Stimulated activated CD4-positive, alpha-beta T cell treated with anti-CD3 and anti-CD28 coated beads, Interleukin-12 subunit alpha, Interleukin-12 subunit beta, amount 100 ng/mL, for 4 hours (primary cell): ENCODE data around the gene CCDC137.

Source experiments
- DNase-seq: peaks from one replicate; pipeline ENCODE4 v3.0.0-alpha.2; 2020

CCDC137 gene

GRCh38 chr17:81702934-81703746, 36.6 kb downstream of the CCDC137 start, which contains the start of gene MRPL12:
MRPL12 (plus strand) TSS chr17:81703367; CDS start chr17:81703502, 135 bp downstream.
- DNase-seq, result peak; percentile 85

DNA sequence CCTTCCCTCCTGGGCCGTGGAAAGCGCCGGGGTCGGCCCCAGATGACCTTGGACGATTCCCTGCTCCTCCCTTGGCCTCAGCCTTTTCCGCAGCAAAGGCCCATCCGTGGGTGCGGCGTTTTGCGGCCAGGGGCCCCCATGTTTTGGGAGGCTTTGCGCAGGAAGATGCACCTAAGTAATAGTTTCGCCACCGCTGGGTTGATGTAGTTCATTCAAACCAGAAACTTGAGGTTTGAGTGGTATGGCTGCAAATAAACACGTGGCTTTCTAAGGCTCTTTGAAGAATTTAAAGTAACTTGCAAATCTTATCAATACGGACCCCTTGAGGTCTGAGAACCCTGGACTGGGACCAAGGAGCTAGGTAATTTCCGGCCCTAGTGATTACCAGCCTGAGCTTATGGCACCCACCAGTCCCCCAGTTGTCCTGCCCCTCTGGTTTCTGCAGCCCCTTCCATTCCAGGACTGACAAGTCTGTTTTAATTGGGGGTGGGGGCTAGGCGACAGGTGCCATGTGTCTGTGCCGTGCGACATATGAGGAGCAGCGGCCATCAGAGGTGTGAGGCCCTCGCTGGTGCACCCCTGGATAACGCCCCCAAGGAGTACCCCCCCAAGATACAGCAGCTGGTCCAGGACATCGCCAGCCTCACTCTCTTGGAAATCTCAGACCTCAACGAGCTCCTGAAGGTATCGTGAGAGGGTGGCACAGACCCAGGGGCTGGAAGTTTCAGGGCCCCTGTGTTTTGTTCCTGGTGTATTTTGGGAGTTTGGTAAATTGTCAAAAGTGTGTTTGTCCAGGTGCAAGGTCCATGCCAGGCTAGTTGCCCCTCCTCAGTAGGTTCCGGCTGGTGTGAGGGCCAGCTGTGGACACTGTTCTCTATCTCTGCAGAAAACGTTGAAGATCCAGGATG, 37.5 kb downstream of the CCDC137 start:
- no peak for DNase-seq

- DNase-seq, result no peak
These were observed 39.1 kb downstream of the CCDC137 start for GRCh38 chr17:81705518-81706231.

GRCh38 chr17:81706232-81706611, 39.7 kb downstream of the CCDC137 start:
- no peak for DNase-seq

DNA sequence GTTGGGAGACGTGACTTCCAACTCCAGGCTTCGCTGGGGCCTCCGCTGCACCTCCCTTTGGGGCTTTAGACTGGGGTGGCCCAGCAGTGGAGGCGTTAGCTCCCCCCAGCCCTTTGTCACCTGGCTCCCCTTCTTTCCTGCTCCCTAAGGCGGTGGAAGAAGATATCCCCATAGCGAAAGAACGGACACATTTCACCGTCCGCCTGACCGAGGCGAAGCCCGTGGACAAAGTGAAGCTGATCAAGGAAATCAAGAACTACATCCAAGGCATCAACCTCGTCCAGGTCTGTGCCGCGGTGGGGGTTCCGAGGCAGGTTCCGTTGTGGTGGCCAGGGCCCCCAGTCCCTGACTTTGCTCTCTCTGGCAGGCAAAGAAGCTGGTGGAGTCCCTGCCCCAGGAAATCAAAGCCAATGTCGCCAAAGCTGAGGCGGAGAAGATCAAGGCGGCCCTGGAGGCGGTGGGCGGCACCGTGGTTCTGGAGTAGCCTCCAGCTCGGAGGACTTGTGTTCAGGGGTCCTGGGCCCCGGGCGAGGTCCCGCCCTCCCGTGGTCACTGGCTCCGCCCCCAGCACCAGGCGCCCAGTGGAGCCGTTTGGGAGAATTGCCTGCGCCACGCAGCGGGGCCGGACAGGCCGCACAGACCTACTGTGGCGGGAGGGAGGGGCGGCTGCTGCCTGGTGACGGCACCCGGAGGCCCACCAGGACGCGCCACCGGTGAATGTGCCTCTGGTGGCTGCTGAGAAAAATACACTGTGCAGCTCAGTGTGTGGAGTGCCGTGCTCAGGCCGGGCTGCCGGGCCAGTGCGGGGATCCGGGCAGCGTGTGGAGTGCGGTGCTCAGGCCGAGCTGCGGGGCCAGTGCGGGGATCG, 40.5 kb downstream of the CCDC137 start:
- no peak for DNase-seq

DNA sequence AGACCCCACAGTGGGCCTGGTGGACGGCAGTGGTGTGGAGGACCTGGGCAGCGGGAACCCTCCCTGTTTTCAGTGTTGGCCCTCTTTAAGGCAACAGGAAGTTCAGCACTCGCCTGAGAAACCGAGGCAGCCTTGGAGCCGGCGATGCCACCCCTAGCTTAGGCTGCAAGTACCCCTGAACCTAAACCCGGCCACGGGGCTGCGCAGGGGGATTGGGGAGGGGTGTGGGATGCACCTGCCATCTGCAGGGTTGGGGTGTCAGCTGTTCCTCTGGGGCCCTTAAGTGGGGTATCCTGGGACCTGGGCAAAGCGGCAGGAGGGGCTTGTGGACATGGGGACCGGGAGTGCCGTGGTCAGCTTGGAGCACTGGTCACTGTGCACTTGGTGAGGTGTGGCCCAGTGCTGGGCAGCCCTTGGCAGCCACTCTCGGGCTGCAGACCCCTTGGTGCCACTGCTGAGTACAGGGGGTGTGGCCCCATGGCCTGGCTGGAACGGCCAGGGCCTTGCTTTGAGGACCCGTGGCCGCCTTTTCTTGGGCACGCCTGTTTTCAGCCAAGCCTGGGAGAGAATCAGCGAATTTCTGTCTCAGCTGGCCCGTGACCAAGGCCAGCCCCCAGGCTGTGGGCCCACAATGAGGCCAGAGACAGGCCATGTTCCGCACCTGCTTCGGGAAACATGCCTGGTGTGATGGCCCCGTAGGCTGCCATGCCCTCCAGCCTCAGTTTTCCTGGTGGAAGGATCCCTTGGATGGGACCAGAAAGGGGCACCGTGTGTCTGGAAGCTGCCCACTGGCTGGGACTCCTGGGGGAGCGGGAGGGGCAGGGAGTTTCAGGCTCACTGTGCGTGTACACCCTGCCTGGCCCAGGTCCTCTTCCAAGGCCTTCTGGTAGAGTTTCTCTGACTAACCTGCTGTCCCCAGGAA, 41.4 kb downstream of the CCDC137 start:
- no peak for DNase-seq

DNA sequence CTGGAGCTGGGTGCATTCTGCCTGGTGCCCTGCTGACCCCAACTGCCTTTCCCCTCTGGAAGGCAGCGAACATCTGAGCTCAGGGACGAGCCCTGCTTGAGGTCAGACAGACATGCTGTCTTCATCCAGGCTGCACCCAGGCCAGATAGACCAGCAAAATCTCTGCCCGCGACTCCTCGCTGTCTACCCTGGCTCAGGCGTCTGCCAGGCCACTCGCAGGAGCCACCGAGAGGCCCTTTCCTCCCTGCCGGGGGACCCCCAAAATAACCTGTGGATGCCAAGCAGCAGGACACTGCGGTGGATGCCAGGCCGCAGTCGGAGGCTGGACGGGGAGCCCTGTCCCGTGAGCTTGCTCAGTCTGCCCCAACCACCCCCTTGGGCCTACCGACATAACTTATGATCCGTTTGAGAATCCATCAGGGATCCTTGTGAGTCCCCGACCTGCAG, 42.2 kb downstream of the CCDC137 start:
- DNase-seq, result no peak

DNA sequence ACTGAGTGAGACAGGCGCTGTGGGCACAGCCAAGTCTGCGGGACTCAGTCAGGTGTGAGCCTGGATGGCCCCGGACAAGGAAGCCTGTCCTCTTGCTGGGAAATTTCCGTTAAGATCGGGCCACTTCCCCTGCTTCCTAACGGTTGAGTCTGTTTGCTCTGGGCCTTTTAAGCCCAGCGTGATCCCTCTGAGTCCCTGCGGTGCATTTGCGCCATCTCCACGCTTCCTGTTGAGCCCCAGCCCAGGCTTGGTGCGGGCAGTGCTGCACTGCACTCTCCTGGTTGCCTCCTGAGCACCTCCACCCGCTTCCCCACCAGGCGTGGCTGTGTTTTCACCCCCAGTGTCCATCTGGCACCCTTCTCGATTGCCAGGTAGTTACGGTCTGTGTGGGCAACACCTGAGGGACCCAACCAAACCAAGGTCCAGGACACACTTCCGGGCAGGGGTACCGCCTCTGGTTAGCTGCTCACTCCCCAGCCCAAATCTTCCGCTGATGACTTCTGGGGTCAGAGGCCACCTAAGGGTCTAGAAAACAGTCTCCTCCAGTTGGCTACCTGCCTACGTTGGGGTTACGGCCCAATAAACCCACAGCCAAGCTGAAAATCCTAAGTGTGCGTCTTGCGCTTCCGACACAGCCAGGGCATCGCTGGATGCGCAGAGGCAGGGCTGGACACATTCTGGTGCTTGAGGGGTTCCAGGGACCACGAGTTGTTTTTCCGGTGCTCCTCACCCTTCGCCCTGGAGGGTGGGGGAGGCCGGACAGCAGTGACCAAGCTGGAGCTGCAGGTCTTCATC, 44.2 kb downstream of the CCDC137 start:
- no peak for DNase-seq

DNA sequence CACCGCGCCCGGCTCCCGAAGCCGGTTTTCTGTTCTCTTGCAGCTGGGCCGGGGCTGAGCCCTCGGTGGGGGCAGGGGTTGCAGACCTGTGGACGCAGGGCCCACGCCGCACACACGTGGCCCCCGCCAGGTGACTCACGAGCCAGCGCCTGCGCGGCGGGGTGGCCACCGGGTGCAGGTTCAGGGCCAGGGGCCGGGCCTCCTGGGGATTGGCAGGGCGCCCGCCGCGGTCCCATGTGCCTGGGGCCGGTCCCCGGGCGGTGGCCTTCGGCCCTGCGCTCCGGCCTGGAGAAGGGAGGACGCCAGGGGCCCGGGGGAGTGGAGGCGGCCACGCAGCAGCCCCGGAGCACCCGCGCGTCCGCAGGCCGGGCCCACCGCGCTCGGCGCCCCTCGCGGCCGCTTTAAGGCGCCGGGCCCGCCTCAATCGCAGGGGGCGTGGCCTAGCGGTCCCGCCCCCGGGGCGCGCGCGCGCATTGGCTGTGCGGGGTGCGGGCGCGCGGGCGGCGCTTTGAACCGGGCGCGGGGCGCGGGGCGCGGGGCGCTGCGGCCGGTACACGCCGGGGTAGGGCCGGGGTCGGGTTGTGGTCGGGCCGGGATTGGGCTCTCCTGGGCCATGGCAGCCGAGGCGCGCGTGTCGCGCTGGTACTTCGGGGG, 45.4 kb downstream of the CCDC137 start, which contains the start of gene SLC25A10:
Gene SLC25A10, plus strand, starts transcription at position 471 of the 654 bp plus-strand sequence. Its CDS starts 143 bp downstream, at position 614.
- DNase-seq, result peak; percentile 84

DNA sequence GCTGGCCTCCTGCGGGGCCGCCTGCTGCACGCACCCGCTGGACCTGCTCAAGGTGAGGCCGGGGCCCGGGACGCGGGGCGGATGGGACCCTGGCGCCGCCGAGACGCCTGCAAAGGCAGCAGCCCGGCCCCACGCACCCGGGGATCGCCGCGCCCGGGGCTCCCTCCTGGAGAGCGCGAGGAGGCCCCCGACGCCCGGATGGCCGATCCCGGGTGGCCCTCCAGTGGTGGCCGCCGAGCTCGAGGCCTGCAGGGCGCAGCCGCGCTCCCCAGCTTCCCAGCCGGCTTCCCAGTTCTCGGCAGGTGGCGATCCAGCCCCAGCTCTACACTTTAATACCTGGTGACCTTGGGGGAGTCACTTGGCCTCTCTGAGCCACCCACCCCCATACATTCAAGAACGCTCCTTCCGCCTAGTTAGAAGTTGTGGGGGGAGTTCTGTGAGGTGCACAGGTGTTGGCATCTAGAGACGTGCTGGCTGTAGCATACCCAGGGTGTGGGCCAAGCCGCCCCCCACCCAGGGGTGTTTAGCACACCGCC, 46.0 kb downstream of the CCDC137 start:
- DNase-seq, result no peak

DNA sequence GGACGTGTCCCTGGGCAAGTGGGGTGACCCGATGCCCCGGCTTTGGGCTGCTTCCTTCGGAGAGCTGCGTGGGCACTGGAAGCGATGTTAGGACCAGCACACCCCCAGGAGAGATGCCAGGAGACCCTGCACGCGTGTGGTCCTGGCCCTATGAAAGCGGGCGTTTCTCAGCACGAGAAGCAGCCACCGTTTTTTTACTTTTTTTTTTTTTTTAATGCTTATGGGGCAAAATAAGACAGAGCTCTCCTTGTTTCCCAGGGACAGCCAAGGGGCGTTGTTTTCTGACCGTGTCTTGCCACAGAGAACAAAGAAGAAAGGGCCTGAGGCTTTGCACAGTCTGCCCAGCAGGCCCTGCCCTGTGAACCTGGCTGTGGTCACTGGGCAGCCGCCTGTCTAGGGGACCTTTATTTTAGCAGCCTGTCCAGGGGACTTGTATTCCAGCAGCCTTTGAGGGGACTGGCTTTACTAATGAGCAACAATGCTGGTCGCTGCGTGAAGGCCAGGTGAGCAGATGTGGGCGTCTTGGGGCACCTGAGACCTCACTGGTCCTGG, 46.5 kb downstream of the CCDC137 start:
- DNase-seq, result no peak

DNA sequence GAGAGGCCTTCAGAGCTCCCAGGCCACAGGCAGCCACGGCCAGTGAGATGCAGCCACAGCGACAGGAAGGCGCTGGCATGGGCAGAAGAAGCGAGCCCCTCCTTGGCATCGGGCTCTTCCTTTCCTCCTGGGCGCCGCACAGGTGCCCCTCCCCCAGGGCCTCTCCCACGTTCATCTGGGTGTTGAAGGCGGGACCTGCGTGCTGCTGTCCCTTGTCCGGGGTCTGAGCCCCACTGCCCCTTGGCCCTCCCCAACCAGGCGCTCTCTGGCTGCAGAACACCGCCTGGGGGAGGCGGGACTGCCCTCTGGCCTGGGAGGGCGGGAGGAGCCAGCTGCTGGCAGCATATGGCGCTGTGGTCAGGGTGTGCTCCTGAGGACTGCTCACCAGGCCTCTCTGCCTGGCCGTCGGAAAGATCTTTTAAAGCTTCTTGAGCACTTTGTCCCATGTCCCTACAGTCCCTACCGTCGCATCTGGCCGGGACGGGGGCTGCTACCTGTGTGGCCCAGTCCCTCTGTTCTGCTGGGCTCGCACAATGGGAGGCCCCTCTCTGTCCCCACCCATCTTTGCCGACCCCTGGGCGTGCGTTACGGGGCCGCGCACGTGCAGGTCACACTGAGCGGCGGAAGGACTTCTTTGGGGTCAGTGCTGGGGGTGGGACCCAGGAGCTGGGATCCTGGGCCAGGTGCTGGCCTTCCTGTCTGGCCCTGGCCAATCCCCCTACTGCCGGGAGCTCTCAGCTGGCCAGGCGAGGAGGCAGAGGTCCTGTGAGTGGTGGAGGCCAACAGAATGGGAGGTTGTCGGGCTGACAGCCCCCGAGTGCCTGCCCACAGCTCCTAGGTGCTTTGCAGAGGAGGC, 47.2 kb downstream of the CCDC137 start:
- no peak for DNase-seq

DNA sequence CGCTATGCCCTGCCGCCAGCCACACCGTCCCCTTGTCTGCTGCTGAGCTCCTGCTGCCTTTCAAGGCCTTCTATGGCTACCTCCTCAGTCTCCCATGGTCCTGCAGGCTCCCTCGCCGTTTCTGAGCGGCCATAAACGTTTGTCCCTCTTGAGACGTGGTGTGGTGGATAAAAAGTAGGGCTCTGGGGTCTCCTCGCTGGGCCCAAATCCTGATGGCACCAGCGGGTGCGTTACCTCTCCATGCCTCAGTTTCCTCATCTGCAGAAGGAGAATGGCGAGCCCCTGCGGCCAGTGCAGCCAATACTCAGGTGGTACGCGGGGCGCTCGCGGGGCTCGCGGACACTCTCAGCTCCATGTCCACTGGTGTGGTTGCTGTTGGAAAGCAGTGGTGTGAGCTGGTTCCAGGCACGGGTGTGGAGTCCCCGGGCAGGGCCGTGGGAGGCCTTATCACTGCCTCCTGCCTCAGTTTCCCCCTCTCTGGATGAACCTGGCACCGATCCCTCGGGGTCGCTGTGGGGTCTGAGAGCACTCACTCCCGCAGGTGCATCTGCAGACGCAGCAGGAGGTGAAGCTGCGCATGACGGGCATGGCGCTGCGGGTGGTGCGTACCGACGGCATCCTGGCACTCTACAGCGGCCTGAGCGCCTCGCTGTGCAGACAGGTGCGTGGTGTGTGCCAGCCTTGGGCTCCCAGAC, 48.0 kb downstream of the CCDC137 start:
- DNase-seq, result no peak

- no peak for DNase-seq
These were observed 48.8 kb downstream of the CCDC137 start for GRCh38 chr17:81715107-81715871.

- no peak for DNase-seq
These were observed 49.5 kb downstream of the CCDC137 start for GRCh38 chr17:81715872-81716673.

DNA sequence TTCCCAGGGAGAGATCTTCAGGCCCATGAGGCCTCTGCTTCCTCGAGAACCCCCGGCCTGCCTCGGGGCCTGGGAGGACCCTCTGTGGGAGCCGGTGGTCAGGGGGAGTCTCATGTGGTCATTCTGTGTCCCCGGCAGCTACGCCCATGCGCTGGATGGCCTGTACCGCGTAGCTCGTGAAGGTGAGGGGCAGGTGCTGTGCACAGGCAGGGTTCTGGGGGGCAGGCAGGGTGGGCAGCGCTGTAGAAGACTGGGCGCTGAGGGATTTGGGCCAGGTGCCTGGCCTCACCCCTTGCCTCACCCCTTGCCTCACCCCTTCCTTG, 50.1 kb downstream of the CCDC137 start:
- DNase-seq, result no peak
